ENCODE data around the gene BMPR1A.
"Not testable (repeated sequence)": the region's sequence is repeated elsewhere in the genome, so short reads cannot be mapped to it uniquely, and the experiment has no call there.

Gene BMPR1A

GRCh38 chr10:86970162-86970981 is 214.0 kb downstream of the BMPR1A start:
- ATAC-seq (no peak), DNase-seq (no peak)
- Mint-ChIP-seq H3K4me3 (peak overlapping the region; percentile 61 to 83), H3K27ac (peak overlapping the region in 1 of 2 donors; percentile 91), H3K27me3 (peaks cover 20% of the 10 kb centered on the region), H3K4me1 (peaks cover 69% of the 10 kb centered on the region), H3K9me3 (no peaks in the 10 kb centered on the region)

GRCh38 chr10:86970982-86971231 is 214.5 kb downstream of the BMPR1A start:
- DNase-seq (no peak), ATAC-seq (peak; percentile 11)
- peak overlapping the region in 1 of 2 donors; percentile 91 for H3K27ac Mint-ChIP-seq
- peak overlapping the region; percentile 61 to 83 for H3K4me3 Mint-ChIP-seq
- H3K9me3 Mint-ChIP-seq: no peaks in the 10 kb centered on the region
- peaks cover 20% of the 10 kb centered on the region for H3K27me3 Mint-ChIP-seq
- H3K4me1 Mint-ChIP-seq: peaks cover 63% of the 10 kb centered on the region

- DNase-seq (peak; percentile 73 to 83), ATAC-seq (peak; percentile 75)
- peaks cover 20% of the 10 kb centered on the region for H3K27me3 Mint-ChIP-seq
Observed at GRCh38 chr10:86971232-86971991, 215.0 kb downstream of the BMPR1A start.

DNA sequence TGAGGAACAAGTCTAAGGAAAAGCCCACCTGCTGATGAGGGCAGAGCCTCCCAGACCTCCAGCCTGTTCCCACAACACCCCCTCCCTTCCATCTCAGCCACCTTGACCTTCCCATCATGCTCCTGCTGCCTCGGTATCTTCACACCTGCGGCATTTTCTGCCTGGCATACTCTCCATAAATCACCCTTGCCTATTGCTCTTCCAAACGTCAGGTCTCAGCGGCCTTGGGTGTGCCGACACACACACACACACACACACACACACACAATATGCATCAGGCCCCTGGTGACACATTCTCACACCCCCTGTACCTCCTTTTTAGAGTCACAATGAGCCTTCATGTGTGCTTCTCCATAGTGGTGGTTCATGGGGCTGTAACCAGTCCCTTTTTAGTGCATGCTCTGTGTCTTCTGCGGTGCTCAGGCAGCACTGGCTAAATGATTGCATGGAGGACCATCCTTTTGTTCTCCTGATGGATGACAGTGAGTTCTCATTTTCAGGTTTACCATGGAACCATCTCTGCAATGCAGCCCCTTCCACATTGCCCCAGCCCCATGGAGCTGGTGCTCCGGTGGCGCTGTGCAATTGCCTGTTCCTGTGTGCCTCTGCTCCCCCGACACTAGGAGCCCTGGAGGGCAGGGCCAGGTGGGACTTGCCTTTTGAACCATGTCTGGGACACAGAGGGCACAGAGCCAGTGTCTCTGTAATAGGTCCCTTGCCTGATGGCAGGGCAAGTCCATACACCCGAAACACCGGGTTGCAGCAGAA is 216.4 kb downstream of the BMPR1A start:
- Mint-ChIP-seq H3K9me3 (no peaks in the 10 kb centered on the region), H3K27me3 (peaks cover 20% of the 10 kb centered on the region), H3K27ac (no peak overlapping the region), H3K4me1 (peaks cover 44% of the 10 kb centered on the region), H3K4me3 (peak overlapping the region; percentile 2 to 4)
- ATAC-seq: no peak
- DNase-seq: no peak

More at GRCh38 chr10:86971232-86971991, 215.0 kb downstream of the BMPR1A start:
- Mint-ChIP-seq H3K27ac (peak overlapping the region; percentile 83 to 98), H3K4me3 (peak overlapping the region; percentile 80 to 92), H3K4me1 (peaks cover 58% of the 10 kb centered on the region), H3K9me3 (no peaks in the 10 kb centered on the region)

DNA sequence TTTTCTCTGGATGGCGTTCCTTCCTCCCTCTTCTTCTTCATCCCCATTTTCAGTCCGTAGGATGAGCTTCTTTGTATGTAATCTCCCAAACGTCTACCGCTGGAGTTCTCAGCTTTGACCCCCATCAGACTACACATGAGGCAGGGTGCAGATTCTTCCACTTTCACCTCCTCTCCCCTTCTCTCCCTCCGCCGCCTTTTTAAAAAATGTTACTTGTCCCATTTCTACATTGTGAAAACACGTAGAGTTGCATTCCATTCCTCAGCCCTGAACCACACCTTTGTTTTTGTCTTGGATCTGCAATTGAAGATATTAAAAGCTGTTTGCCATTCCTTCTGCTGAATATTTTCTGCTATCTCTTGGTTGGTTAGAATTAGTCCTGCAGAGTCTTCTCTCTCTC is 218.1 kb downstream of the BMPR1A start:
- Mint-ChIP-seq H3K4me1 (peaks cover 29% of the 10 kb centered on the region), H3K9me3 (no peaks in the 10 kb centered on the region), H3K27ac (no peak overlapping the region), H3K27me3 (peaks cover 7% of the 10 kb centered on the region), H3K4me3 (no peak overlapping the region)
- no peak for ATAC-seq
- DNase-seq: no peak

DNA sequence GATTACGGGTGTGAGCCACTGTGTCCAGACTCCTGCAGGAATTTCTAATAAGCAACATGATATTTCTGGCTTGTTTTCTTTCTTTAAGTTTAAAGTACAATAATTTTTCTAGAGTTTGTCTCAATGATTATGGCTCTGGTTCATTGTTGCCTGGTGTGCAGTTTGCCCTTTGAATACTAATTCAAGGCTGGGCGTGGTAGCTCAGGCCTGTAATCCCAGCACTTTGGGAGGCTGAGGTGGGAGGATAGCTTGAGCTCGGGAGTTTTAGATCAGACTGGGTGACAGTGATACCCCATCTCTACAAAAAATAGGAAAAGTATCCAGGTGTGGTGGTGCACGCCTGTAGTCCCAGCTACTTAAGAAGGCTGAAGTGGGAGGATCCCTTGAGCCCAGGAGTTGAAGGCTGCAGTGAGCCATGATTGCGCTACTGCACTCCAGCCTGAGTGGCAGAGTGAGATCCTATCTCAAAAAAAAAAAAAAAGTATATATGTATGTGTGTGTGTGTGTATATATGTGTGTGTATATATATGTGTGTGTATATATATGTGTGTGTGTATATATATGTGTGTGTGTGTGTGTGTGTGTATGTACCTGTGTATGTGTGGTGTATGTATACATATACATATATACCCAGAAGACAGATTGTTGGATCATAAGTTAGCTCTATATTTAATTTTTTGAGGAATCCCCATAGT is 220.1 kb downstream of the BMPR1A start:
- Mint-ChIP-seq H3K9me3 (no peaks in the 10 kb centered on the region), H3K4me3 (no peak overlapping the region), H3K4me1 (peaks cover 12% of the 10 kb centered on the region), H3K27ac (no peak overlapping the region), H3K27me3 (peaks cover 6% of the 10 kb centered on the region)
- ATAC-seq: no peak
- no peak for DNase-seq

GRCh38 chr10:86978457-86978856 is 222.0 kb downstream of the BMPR1A start:
- H3K9me3 Mint-ChIP-seq, ATAC-seq, DNase-seq, H3K4me1 Mint-ChIP-seq, H3K27ac Mint-ChIP-seq, H3K27me3 Mint-ChIP-seq, H3K4me3 Mint-ChIP-seq: not testable (repeated sequence)

GRCh38 chr10:86979296-86979818 is 222.9 kb downstream of the BMPR1A start:
- Mint-ChIP-seq H3K4me1 (no peaks in the 10 kb centered on the region), H3K27me3 (no peaks in the 10 kb centered on the region), H3K4me3 (no peak overlapping the region), H3K9me3 (no peaks in the 10 kb centered on the region), H3K27ac (no peak overlapping the region)
- DNase-seq (no peak), ATAC-seq (no peak)

DNA sequence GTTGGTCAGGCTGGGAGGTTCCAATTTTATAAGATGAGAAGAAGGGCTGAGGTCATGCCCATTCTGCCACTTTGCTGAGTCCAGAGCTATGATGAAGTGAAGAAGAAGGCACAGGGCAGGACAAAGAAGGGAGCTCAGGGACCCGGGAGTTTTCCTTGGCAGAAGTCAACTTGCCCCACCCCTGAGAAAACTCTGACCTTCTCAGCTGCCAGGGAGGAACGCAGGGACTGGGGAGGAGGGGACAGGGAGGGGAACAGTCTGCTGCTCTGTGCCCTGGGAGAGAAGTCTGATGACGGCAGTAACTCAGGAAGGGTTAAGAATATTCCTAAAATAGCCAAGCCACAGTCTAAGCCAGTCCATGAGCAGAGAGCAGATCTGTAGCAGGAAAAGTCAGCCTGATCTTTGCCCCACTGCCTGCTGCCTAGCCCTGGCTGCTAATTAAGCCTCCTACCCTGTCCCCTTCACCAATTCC is 223.6 kb downstream of the BMPR1A start:
- H3K27ac Mint-ChIP-seq: no peak overlapping the region
- no peak overlapping the region for H3K4me3 Mint-ChIP-seq
- H3K4me1 Mint-ChIP-seq: no peaks in the 10 kb centered on the region
- H3K27me3 Mint-ChIP-seq: no peaks in the 10 kb centered on the region
- no peaks in the 10 kb centered on the region for H3K9me3 Mint-ChIP-seq
- ATAC-seq (no peak), DNase-seq (no peak)

DNA sequence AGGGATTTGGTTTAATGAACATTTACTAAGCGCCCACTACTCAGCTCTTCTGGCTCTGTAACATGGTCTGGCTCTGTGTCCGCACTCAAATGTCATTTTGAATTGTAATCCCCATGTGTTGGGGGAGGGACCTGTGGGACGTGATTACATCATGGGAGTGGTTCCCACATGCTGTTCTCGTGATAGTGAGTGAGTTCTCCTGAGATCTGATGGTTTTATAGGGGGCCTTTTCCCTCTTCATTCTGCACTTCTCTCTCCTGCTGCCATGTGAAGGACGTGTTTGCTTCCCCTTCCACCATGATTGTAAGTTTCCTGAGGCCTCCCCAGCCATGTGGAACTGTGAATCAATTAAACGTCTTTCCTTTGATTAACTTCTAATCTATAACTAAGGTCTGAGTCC is 224.6 kb downstream of the BMPR1A start:
- not testable (repeated sequence) for DNase-seq, H3K27me3 Mint-ChIP-seq, ATAC-seq, H3K4me1 Mint-ChIP-seq, H3K4me3 Mint-ChIP-seq, H3K9me3 Mint-ChIP-seq, H3K27ac Mint-ChIP-seq

DNA sequence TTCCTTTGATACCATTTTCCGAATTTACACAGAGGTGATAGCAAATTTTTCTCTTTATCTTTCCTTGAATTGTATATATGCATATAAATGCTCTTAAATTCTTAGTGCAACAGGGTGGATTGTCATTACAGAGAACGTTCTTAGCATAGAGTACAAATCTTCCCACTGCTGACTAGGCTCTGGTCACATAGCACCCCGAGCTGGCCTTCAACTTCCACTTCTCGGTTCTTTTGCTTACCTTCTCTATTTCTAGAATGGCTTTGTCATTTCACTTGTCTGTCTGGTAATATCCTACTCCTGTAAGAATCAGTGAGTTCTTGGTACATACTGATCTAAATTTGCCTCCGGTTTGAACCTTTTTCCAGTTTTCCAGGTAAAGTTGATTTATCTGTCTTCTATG is 225.3 kb downstream of the BMPR1A start:
- Mint-ChIP-seq H3K4me3 (no peak overlapping the region), H3K9me3 (no peaks in the 10 kb centered on the region), H3K27me3 (no peaks in the 10 kb centered on the region), H3K27ac (no peak overlapping the region), H3K4me1 (no peaks in the 10 kb centered on the region)
- ATAC-seq (no peak), DNase-seq (no peak)
